ENCODE results near the gene MX2. TPM values are rescaled to one million over a fixed set of nuclear protein-coding genes. Genes with fewer than 3 reads are reported as not detected.

MX2 gene
- total RNA-seq, 4 donors from 2014 or later, result 6.7 to 17.5 (median 9.5) TPM

- peaks cover 0 to 49% (median 6%) of the 10 kb centered on the region in 3 donors for H3K36me3 ChIP-seq
These were observed 67.0 kb downstream of the MX2 start for GRCh38 chr21:41428847-41429246.

GRCh38 chr21:41429305-41429704 is 67.5 kb downstream of the MX2 start:
- Histone ChIP-seq H3K4me3 (no peak overlapping the region), H3K4me1 (peaks cover 0 to 28% (median 4%) of the 10 kb centered on the region in 4 donors), H3K27ac (no peak overlapping the region), H3K27me3 (no peaks in the 10 kb centered on the region), H3K9me3 (peaks cover 0 to under 1% (median 0%) of the 10 kb centered on the region in 4 donors), H3K36me3 (peaks cover 0 to 53% (median 6%) of the 10 kb centered on the region in 3 donors)
- WGBS, 2 donors, result 91 to 96% methylated on average over 3 of the region's 3 CpGs
- no peak for DNase-seq (ENCODE audit: low spot score in 2 of 2)
- TF ChIP-seq EP300 (IDR thresholded peaks at IDR 0.05), result no peak
- no peak for TF ChIP-seq CTCF (IDR thresholded peaks at IDR 0.05)
- TF ChIP-seq POLR2A (IDR thresholded peaks at IDR 0.05), result no peak

More at GRCh38 chr21:41428847-41429246, 67.0 kb downstream of the MX2 start:
- no peak overlapping the region for H3K27ac ChIP-seq
- no peak for TF ChIP-seq POLR2A (IDR thresholded peaks at IDR 0.05)
- no peak for TF ChIP-seq EP300 (IDR thresholded peaks at IDR 0.05)
- TF ChIP-seq CTCF (IDR thresholded peaks at IDR 0.05), result no peak
- WGBS, 2 donors, result 87 to 91% methylated on average over 6 of the region's 6 CpGs
- H3K4me3 ChIP-seq, result no peak overlapping the region
- no peaks in the 10 kb centered on the region for H3K27me3 ChIP-seq
- peaks cover 0 to 28% (median 4%) of the 10 kb centered on the region in 4 donors for H3K4me1 ChIP-seq
- H3K9me3 ChIP-seq, result no peaks in the 10 kb centered on the region
- DNase-seq (ENCODE audit: low spot score in 2 of 2), result no peak

GRCh38 chr21:41429925-41430491 is 68.2 kb downstream of the MX2 start:
- H3K4me1 ChIP-seq, result peaks cover 0 to 22% (median 4%) of the 10 kb centered on the region in 4 donors
- H3K27ac ChIP-seq, result no peak overlapping the region
- H3K9me3 ChIP-seq, result peaks cover 0 to 7% (median 0%) of the 10 kb centered on the region in 4 donors
- H3K4me3 ChIP-seq, result no peak overlapping the region
- WGBS, 2 donors, result 77 to 81% methylated on average over 9 of the region's 9 CpGs
- TF ChIP-seq POLR2A (IDR thresholded peaks at IDR 0.05), result no peak
- TF ChIP-seq EP300 (IDR thresholded peaks at IDR 0.05), result no peak
- no peak for TF ChIP-seq CTCF (IDR thresholded peaks at IDR 0.05)
- no peaks in the 10 kb centered on the region for H3K27me3 ChIP-seq
- no peak for DNase-seq (ENCODE audit: low spot score in 2 of 2)
- H3K36me3 ChIP-seq, result peaks cover 0 to 60% (median 6%) of the 10 kb centered on the region in 3 donors

- Histone ChIP-seq H3K36me3 (peaks cover 0 to 80% (median 21%) of the 10 kb centered on the region in 3 donors), H3K27ac (no peak overlapping the region), H3K4me1 (peaks cover 0 to 12% (median 0%) of the 10 kb centered on the region in 4 donors), H3K27me3 (no peaks in the 10 kb centered on the region), H3K4me3 (no peak overlapping the region), H3K9me3 (peaks cover 0 to 7% (median 0%) of the 10 kb centered on the region in 4 donors)
- DNase-seq (ENCODE audit: low spot score in 2 of 2), result no peak
- TF ChIP-seq EP300 (IDR thresholded peaks at IDR 0.05) (no peak), POLR2A (IDR thresholded peaks at IDR 0.05) (no peak), CTCF (IDR thresholded peaks at IDR 0.05) (no peak)
- WGBS, 2 donors, result 80 to 91% methylated on average over 16 of the region's 16 CpGs
These were observed 70.1 kb downstream of the MX2 start for GRCh38 chr21:41431788-41432548.

Measured in tibial nerve (tissue), 4 donors.